ELF-1 (cell line): Measurements from ENCODE around the gene CLCN1.
"Not testable (repeated sequence)": the region's sequence is repeated elsewhere in the genome, so short reads cannot be mapped to it uniquely, and the experiment has no call there.

Source experiments
- DNase-seq: peaks from one replicate; pipeline ENCODE4 v3.0.0-alpha.2; 2016; ENCODE audit warnings: low read depth, low spot score

The CLCN1 gene

GRCh38 chr7:143315776-143316175 is at the start of gene CLCN1:
Gene CLCN1, plus strand, starts transcription at chr7:143316111. Its CDS starts 102 bp downstream, at chr7:143316213.
- DNase-seq, result no peak

GRCh38 chr7:143269251-143269650 is 46.7 kb upstream of the CLCN1 start:
- no peak for DNase-seq

GRCh38 chr7:143271240-143271639 is 44.7 kb upstream of the CLCN1 start:
- DNase-seq, result no peak

GRCh38 chr7:143272871-143273270 is 43.0 kb upstream of the CLCN1 start:
- no peak for DNase-seq

GRCh38 chr7:143279186-143280098 is 36.5 kb upstream of the CLCN1 start:
- DNase-seq, result no peak

GRCh38 chr7:143280160-143280559 is 35.8 kb upstream of the CLCN1 start:
- no peak for DNase-seq

GRCh38 chr7:143280566-143280965 is 35.3 kb upstream of the CLCN1 start:
- no peak for DNase-seq

- DNase-seq, result no peak
These were observed 34.4 kb upstream of the CLCN1 start for GRCh38 chr7:143281529-143281928.

- DNase-seq, result no peak
These were observed 33.8 kb upstream of the CLCN1 start for GRCh38 chr7:143282124-143282523.

GRCh38 chr7:143283381-143283780 is 32.5 kb upstream of the CLCN1 start:
- peak; percentile 63 for DNase-seq

GRCh38 chr7:143284591-143285469 is 31.1 kb upstream of the CLCN1 start, which contains the start of gene TMEM139:
Gene TMEM139, plus strand, starts transcription at chr7:143284958. Its CDS starts 1,000 bp downstream, at chr7:143285958.
- peak; percentile 85 for DNase-seq

- peak; percentile 61 for DNase-seq
These were observed 30.5 kb upstream of the CLCN1 start for GRCh38 chr7:143285470-143285778.

- DNase-seq, result no peak
These were observed 29.9 kb upstream of the CLCN1 start for GRCh38 chr7:143285806-143286521.

- no peak for DNase-seq
These were observed 29.4 kb upstream of the CLCN1 start for GRCh38 chr7:143286522-143286890.

- no peak for DNase-seq
These were observed 28.5 kb upstream of the CLCN1 start for GRCh38 chr7:143287339-143287934.

GRCh38 chr7:143287935-143288826 is 27.7 kb upstream of the CLCN1 start, which contains the start of gene CASP2:
Gene CASP2, plus strand, starts transcription at chr7:143288351. Its CDS starts 105 bp downstream, at chr7:143288456.
- DNase-seq, result peak; percentile 98

- DNase-seq, result peak; percentile 20
These were observed 27.1 kb upstream of the CLCN1 start for GRCh38 chr7:143288836-143289235.

- no peak for DNase-seq
These were observed 26.5 kb upstream of the CLCN1 start for GRCh38 chr7:143289421-143289820.

- DNase-seq, result not testable (repeated sequence)
These were observed 26.0 kb upstream of the CLCN1 start for GRCh38 chr7:143289888-143290287.

- DNase-seq, result no peak
These were observed 25.6 kb upstream of the CLCN1 start for GRCh38 chr7:143290293-143290692.
